Gastroesophageal sphincter (tissue), 3 donors: ENCODE data around the gene NDUFA12.

Source experiments
- CTCF ChIP-seq, 4 experiments: fragments of 200-600 bp in 2 of 4; fragments of 450-650 bp in 2 of 4; sonication (generic) in 1 of 4; IDR thresholded peaks; one replicate each; pipeline ENCODE4 v1.5.1; 2017 to 2019; ENCODE audit warnings: antibody characterized with exemption in 4 of 4, mild to moderate bottlenecking in 2 of 4, moderate library complexity in 2 of 4
- EP300 ChIP-seq: sonication (generic); formaldehyde crosslinking; IDR thresholded peaks from one replicate; pipeline ENCODE4 v1.6.1; 2017; ENCODE audit warnings: antibody characterized with exemption, mild to moderate bottlenecking
- POLR2A ChIP-seq, 2 donors: fragments of 450-650 bp; IDR thresholded peaks; one replicate each; pipeline ENCODE4 v1.6.1; 2017; ENCODE audit warnings: antibody characterized with exemption in 2 of 2, mild to moderate bottlenecking in 2 of 2, moderate library complexity in 1 of 2

- no peak for TF ChIP-seq CTCF (IDR thresholded peaks at IDR 0.05)
- no peak for TF ChIP-seq EP300
- TF ChIP-seq POLR2A (IDR thresholded peaks at IDR 0.05): no peak
Measured at GRCh38 chr12:95034750-95035149, 31.3 kb upstream of the NDUFA12 start.
